ENCODE measurements around the gene SLC25A44. TPM values are rescaled to one million over a fixed set of nuclear protein-coding genes. Genes with fewer than 3 reads are reported as not detected.

SLC25A44 gene
- total and polyA plus RNA-seq, 2 of the 8 experiments (the other 6 are each of a cell fraction or from before 2014, with no cell fraction given): 23.4 to 32.1 TPM

DNA sequence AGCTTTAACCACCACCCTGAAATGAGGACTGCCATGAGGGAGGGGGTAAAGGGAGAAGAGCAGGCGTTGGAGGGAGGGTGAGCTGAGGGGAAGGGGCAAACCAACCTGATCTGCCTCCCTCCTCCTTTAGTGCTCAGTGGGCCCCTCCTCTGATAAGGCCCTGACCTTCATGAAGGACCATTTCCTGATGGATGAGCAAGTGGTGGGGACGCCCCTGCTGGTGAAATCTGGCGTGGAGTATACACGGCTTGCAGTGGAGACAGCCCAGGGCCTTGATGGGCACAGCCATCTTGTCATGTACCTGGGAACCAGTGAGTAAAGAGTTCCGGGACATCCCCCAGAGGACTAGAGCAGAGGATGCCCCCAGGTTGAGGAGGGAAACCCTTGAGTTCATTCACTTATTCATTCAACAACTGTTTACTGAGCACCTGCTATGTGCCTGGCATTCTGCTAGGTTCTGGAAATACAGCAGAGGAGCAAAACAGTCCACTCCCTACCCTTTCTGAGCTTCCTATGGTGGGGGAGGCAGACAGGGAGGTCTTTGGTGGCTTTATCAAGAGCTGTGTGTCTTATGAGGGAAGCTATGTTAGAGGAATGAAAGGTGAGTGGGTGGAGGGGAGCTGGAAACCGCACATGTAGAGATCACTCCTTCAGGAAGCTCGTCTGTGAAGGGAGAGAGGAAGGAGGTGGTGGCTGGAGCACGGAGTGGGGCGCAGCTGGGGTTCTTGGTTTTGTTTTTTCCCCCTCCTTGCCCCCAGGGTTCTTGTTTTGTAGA, 21.0 kb upstream of the SLC25A44 start:
- Histone ChIP-seq H3K4ac (replicated peaks; ENCODE audit: insufficient read length, low read depth, low read length) (no peak overlapping the region), H3K4me2 (ENCODE audit: insufficient read depth in 1 of 2, low read depth in 2 of 2, low read length in 2 of 2) (no peak overlapping the region), H3K79me2 (ENCODE audit: control insufficient read depth in 1 of 2, insufficient read depth in 2 of 2, low read length in 2 of 2) (no peaks in the 10 kb centered on the region), H3K4me3 (ENCODE audit: extremely low read depth in 1 of 4, insufficient read depth in 2 of 4, low read depth in 3 of 4, low read length in 4 of 4) (no peak overlapping the region), H2BK12ac (ENCODE audit: low read depth, low read length) (no peak overlapping the region), H3K23ac (ENCODE audit: insufficient read length) (no peak overlapping the region), H3K56ac (replicated peaks; ENCODE audit: insufficient read length, low read depth, low read length) (no peak overlapping the region), H2AK5ac (ENCODE audit: low read depth, low read length) (no peak overlapping the region), H2BK15ac (ENCODE audit: low read length) (no peak overlapping the region; the same call in 1 of the 2 replicates), H3K14ac (ENCODE audit: insufficient read length) (no peak overlapping the region), H2AFZ (ENCODE audit: low read length) (no peak overlapping the region), H3K27me3 (replicated peaks in 1 of 4; ENCODE audit: control insufficient read depth in 3 of 4, extremely low read depth in 1 of 4, insufficient read depth in 3 of 4, low read length in 3 of 4) (peaks cover 0 to 2% (median 0%) of the 10 kb centered on the region in 4 experiments; a peak in 1 of 7 replicates), H2BK20ac (ENCODE audit: low read length) (no peak overlapping the region), H4K91ac (replicated peaks; ENCODE audit: insufficient read length, low read length) (peak overlapping the region; percentile 27), H3K23me2 (ENCODE audit: low read depth, low read length) (no peaks in the 10 kb centered on the region), H3K36me3 (ENCODE audit: control insufficient read depth in 2 of 4, insufficient read depth in 4 of 4, low read length in 3 of 4) (peaks cover 0 to 31% (median 0%) of the 10 kb centered on the region in 4 experiments; a peak in 2 of 8 replicates), H2BK120ac (replicated peaks; ENCODE audit: low read depth, low read length) (no peak overlapping the region), H3K79me1 (ENCODE audit: low read depth, low read length) (no peaks in the 10 kb centered on the region), H3K9me3 (ENCODE audit: insufficient read depth in 2 of 2, low read depth in 1 of 2, low read length in 1 of 2) (no peaks in the 10 kb centered on the region), H3K4me1 (replicated peaks in 1 of 4; ENCODE audit: control insufficient read depth in 3 of 4, insufficient read depth in 4 of 4, low read length in 3 of 4) (peaks cover 2 to 11% (median 7%) of the 10 kb centered on the region in 4 experiments), H4K5ac (ENCODE audit: insufficient read length, low read depth, low read length) (no peak overlapping the region), H3K9ac (replicated peaks in 1 of 4; ENCODE audit: extremely low read depth in 1 of 4, low read depth in 3 of 4, low read length in 3 of 4) (no peak overlapping the region), H3K18ac (ENCODE audit: extremely low read depth, low read length) (no peak overlapping the region), H4K20me1 (replicated peaks in 1 of 2; ENCODE audit: control insufficient read depth in 1 of 2, insufficient read depth in 2 of 2, low read length in 2 of 2) (no peaks in the 10 kb centered on the region), H4K8ac (ENCODE audit: extremely low read depth, insufficient read depth, low read length) (no peak overlapping the region; the same call in 1 of the 2 replicates), H2BK5ac (ENCODE audit: low read depth, low read length) (no peak overlapping the region), H3K27ac (ENCODE audit: low read depth, low read length) (peak overlapping the region; percentile 25; the same call in 1 of the 2 replicates)
- TF ChIP-seq YY1 (IDR thresholded peaks at IDR 0.05; ENCODE audit: low read depth, low read length) (peak; percentile 57; the same call in 1 of the 2 replicates), RAD21 (IDR thresholded peaks at IDR 0.05 in 1 of 2, conservative IDR thresholded peaks at IDR 0.05 in 1 of 2; ENCODE audit: low read depth in 2 of 2, low read length in 2 of 2) (peak in 1 of 2 experiments; percentile 13; a peak in 2 of 4 replicates), POLR2A (IDR thresholded peaks at IDR 0.05; ENCODE audit: control extremely low read depth in 1 of 2, low read depth in 2 of 2, low read length in 2 of 2) (no peak)
- TF ChIP-seq, protein P1, sequence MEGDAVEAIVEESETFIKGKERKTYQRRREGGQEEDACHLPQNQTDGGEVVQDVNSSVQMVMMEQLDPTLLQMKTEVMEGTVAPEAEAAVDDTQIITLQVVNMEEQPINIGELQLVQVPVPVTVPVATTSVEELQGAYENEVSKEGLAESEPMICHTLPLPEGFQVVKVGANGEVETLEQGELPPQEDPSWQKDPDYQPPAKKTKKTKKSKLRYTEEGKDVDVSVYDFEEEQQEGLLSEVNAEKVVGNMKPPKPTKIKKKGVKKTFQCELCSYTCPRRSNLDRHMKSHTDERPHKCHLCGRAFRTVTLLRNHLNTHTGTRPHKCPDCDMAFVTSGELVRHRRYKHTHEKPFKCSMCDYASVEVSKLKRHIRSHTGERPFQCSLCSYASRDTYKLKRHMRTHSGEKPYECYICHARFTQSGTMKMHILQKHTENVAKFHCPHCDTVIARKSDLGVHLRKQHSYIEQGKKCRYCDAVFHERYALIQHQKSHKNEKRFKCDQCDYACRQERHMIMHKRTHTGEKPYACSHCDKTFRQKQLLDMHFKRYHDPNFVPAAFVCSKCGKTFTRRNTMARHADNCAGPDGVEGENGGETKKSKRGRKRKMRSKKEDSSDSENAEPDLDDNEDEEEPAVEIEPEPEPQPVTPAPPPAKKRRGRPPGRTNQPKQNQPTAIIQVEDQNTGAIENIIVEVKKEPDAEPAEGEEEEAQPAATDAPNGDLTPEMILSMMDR (IDR thresholded peaks at IDR 0.05; ENCODE audit: control extremely low read depth in 1 of 3, insufficient read depth in 1 of 3, low read depth in 1 of 3, low read length in 3 of 3): peak; percentile 16 to 65 (median 59); a peak in 3 of 4 replicates
- CTCF ChIA-PET (ENCODE audit: partially characterized antibody): interaction anchor here (0.6 to 8.8 kb wide), 19 partner anchors 11 to 79 kb away, joined by 3 to 65 read pairs (median 6); partner anchors contain the start of genes SEMA4A and SLC25A44
- FAIRE-seq: no peak
- WGBS, 2 experiments (ENCODE audit: extremely low coverage in 1 of 2, insufficient coverage in 1 of 2, insufficient read length in 1 of 2, insufficient replicate concordance in 2 of 2, low coverage in 1 of 2, low lambda C conversion rate in 2 of 2, missing lambda C conversion rate in 1 of 2): 85% methylated on average over 9 of the region's 9 CpGs; no CpG with 5 or more reads in 1 of the 2 experiments
- DNase-seq (ENCODE audit: low read depth in 1 of 2, low spot score in 2 of 2): no peak
- POLR2A ChIA-PET (ENCODE audit: partially characterized antibody): interaction anchor here (0.6 to 6.0 kb wide), 8 partner anchors 10 to 230 kb away, joined by 3 to 27 read pairs (median 3); partner anchors contain the start of genes PAQR6 and PMF1
